Vagina (tissue), 2 donors: ENCODE results near the gene LAYN. TPM values are rescaled to one million over a fixed set of nuclear protein-coding genes. Genes with fewer than 3 reads are reported as not detected.

Source experiments
- DNase-seq, 2 donors: peaks; one replicate each; pipeline ENCODE4 v3.0.0-alpha.2; 2017; ENCODE audit errors: extremely low spot score in 2 of 2
- H3K27ac ChIP-seq: fragments of 200-600 bp; sonication (generic); one replicate; pipeline ENCODE4 v1.5.1; 2019
- H3K27me3 ChIP-seq: fragments of 200-600 bp; sonication (generic); one replicate; pipeline ENCODE4 v1.5.1; 2019
- H3K36me3 ChIP-seq, 2 donors: fragments of 200-600 bp; sonication (generic); one replicate each; pipeline ENCODE4 v1.5.1; 2017 to 2019
- H3K4me1 ChIP-seq: fragments of 200-600 bp; sonication (generic); one replicate; pipeline ENCODE4 v1.5.1; 2019
- H3K4me3 ChIP-seq, 2 donors: fragments of 200-600 bp; sonication (generic); 1 replicate in 1 of 2; 2 replicates in 1 of 2; pipeline ENCODE4 v1.5.1; 2016 to 2019
- H3K9me3 ChIP-seq: fragments of 200-600 bp; sonication (generic); one replicate; pipeline ENCODE4 v1.5.1; 2019
- POLR2A ChIP-seq, 2 donors: fragments of 450-650 bp; IDR thresholded peaks; one replicate each; pipeline ENCODE4 v1.6.1; 2017; ENCODE audit warnings: antibody characterized with exemption in 2 of 2, mild to moderate bottlenecking in 2 of 2, moderate library complexity in 2 of 2
- POLR2AphosphoS5 ChIP-seq, 2 donors: sonication (generic); formaldehyde crosslinking; IDR thresholded peaks; one replicate each; pipeline ENCODE4 v1.9.0; 2017; ENCODE audit warnings: antibody characterized with exemption in 2 of 2, mild to moderate bottlenecking in 2 of 2, low read depth in 1 of 2; ENCODE audit not compliant: insufficient read depth in 1 of 2
- intact Hi-C: fragments of 100-400 bp; cut with DNase I; formaldehyde crosslinking; loops from one replicate; pipeline ENCODE4 v1.15.1; 2023
- microRNA counts, 2 donors: library from miRNA; unstranded; fragments of <30 nt; microRNA quantifications; one replicate each; lab custom pipeline; 2016 to 2017
- microRNA-seq: library from miRNA; unstranded; fragments of <30 nt; microRNA quantifications from one replicate; pipeline ENCODE4, GENCODE V29; 2017; ENCODE audit warnings: borderline number of aligned reads, borderline replicate concordance
- small RNA-seq: library from RNA; depleted of rRNA; stranded (forward); fragments of <200 nt; gene quantifications from one replicate; pipeline ENCODE3, GENCODE V24; 2016
- total RNA-seq: library from RNA; depleted of rRNA; stranded (reverse); fragments of >200 nt; gene quantifications from one replicate; pipeline ENCODE4 v1.2.3, GENCODE V29; 2016
- TF ChIP-seq, protein P1 (sequence below), 3 experiments: fragments of 450-650 bp in 2 of 3; fragments of 200-600 bp in 1 of 3; sonication (generic) in 1 of 3; IDR thresholded peaks; one replicate each; pipeline ENCODE4 v1.5.1; 2017 to 2019; ENCODE audit warnings: antibody characterized with exemption in 3 of 3, mild to moderate bottlenecking in 2 of 3, moderate library complexity in 2 of 3

Gene LAYN
- total RNA-seq, 1 donor from 2014 or later: 22.3 TPM

- intact Hi-C loops: no loop called here
- Histone ChIP-seq H3K36me3 (no peaks in the 10 kb centered on the region), H3K4me3 (no peak overlapping the region), H3K4me1 (peaks cover 24% of the 10 kb centered on the region), H3K9me3 (no peaks in the 10 kb centered on the region), H3K27ac (no peak overlapping the region), H3K27me3 (no peaks in the 10 kb centered on the region)
- TF ChIP-seq POLR2A (IDR thresholded peaks at IDR 0.05): no peak
- no peak for TF ChIP-seq POLR2AphosphoS5 (IDR thresholded peaks at IDR 0.05; ENCODE audit: insufficient read depth in 1 of 2, low read depth in 1 of 2)
- TF ChIP-seq, protein P1, sequence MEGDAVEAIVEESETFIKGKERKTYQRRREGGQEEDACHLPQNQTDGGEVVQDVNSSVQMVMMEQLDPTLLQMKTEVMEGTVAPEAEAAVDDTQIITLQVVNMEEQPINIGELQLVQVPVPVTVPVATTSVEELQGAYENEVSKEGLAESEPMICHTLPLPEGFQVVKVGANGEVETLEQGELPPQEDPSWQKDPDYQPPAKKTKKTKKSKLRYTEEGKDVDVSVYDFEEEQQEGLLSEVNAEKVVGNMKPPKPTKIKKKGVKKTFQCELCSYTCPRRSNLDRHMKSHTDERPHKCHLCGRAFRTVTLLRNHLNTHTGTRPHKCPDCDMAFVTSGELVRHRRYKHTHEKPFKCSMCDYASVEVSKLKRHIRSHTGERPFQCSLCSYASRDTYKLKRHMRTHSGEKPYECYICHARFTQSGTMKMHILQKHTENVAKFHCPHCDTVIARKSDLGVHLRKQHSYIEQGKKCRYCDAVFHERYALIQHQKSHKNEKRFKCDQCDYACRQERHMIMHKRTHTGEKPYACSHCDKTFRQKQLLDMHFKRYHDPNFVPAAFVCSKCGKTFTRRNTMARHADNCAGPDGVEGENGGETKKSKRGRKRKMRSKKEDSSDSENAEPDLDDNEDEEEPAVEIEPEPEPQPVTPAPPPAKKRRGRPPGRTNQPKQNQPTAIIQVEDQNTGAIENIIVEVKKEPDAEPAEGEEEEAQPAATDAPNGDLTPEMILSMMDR (IDR thresholded peaks at IDR 0.05): no peak
- DNase-seq: no peak
Observed at GRCh38 chr11:111606986-111607385, 66.5 kb downstream of the LAYN start.

DNA sequence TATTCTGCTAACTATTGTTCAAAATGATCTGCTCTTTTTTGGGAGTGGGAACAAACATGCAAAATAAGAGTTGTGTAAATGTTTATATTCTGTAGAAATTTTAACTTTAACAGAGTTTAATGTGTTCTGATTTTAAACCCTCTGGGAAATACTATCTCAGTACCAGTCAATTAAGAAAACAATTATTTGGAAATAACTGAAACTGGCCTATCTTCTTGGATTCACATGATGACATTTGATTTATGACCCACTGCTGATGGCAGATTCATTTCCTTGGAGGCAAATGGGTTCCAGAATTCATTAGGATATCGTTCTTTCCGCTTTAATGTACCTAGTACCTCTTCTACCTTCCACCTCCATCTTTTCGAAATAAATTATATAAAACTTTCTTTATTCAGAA lies 67.2 kb downstream of the LAYN start:
- intact Hi-C loops: no loop called here
- H3K27me3 ChIP-seq: no peaks in the 10 kb centered on the region
- H3K36me3 ChIP-seq: no peaks in the 10 kb centered on the region
- no peak overlapping the region for H3K27ac ChIP-seq
- H3K4me3 ChIP-seq: no peak overlapping the region
- TF ChIP-seq, protein P1 (IDR thresholded peaks at IDR 0.05): no peak
- no peak for TF ChIP-seq POLR2AphosphoS5 (IDR thresholded peaks at IDR 0.05; ENCODE audit: insufficient read depth in 1 of 2, low read depth in 1 of 2)
- no peak for TF ChIP-seq POLR2A (IDR thresholded peaks at IDR 0.05)
- no peak for DNase-seq
- no peaks in the 10 kb centered on the region for H3K9me3 ChIP-seq
- H3K4me1 ChIP-seq: peaks cover 24% of the 10 kb centered on the region

MicroRNA genes within 50 kb of the gene (microRNA counts, 767-probe panel; counts per million panel counts)
- microRNA hsa-miR-34b-3p (lab: Ali Mortazavi, UCI) (238 to 261 counts per million in 2 donors), microRNA hsa-miR-34c-3p (lab: Ali Mortazavi, UCI) (238 to 261 counts per million in 2 donors), microRNA hsa-miR-34c-5p (lab: Ali Mortazavi, UCI) (238 to 261 counts per million in 2 donors)

Small RNA genes lying within 50 kb of the gene (microRNA-seq; reads per million reads assigned to microRNA genes)
- gene MIR34B (5.3 reads per million, percentile 5 among the genes with 10 or more reads in this experiment), gene MIR34C (52.2 reads per million, percentile 45 among the genes with 10 or more reads in this experiment)

Small RNA genes lying within 50 kb of the gene (small RNA-seq; reads per million reads assigned to genes)
- gene MIR34B: not detected
- 3.4 reads per million, percentile 79 among the genes with 10 or more reads in this experiment for gene MIR34C

Other genes starting within 250 kb of the LAYN start
- gene POU2AF3, start 242.2 kb upstream of the LAYN start, total RNA-seq: 3.2 TPM
- gene POU2AF1, start 161.4 kb upstream of the LAYN start, total RNA-seq: not detected
- not detected for gene BTG4, start 28.3 kb upstream of the LAYN start, total RNA-seq
- gene HOATZ, start 25.9 kb upstream of the LAYN start, total RNA-seq: not detected
- 16.7 TPM for gene SIK2, start 61.7 kb downstream of the LAYN start, total RNA-seq
- 35.6 TPM for gene PPP2R1B, start 225.7 kb downstream of the LAYN start, total RNA-seq